K562 (cell line): ENCODE data around the gene PRR7. TPM values are rescaled to one million over a fixed set of nuclear protein-coding genes. Genes with fewer than 3 reads are reported as not detected.

Experiments used
- ARNT ChIP-seq, 2 experiments: fragments of 450-650 bp; IDR thresholded peaks; 2 replicates each; pipeline ENCODE4 v1.6.1; 2016; ENCODE audit warnings: mild to moderate bottlenecking in 1 of 2
- CHD1 ChIP-seq: fragments of 200-600 bp; sonication (generic); IDR thresholded peaks from one replicate; pipeline ENCODE4 v1.6.1; 2012; ENCODE audit warnings: mild to moderate bottlenecking, moderate library complexity, low read length, inconsistent platforms
- DDX20 ChIP-seq: fragments of 450-650 bp; IDR thresholded peaks from 2 replicates; pipeline ENCODE4 v1.6.1; 2016; ENCODE audit warnings: missing genetic modification characterization, low read depth, mild to moderate bottlenecking, missing compliant biosample characterization, moderate library complexity
- ID3 ChIP-seq, 2 experiments: fragments of 250-450 bp in 1 of 2; fragments of 450-650 bp in 1 of 2; sonication (Bioruptor Pico) in 1 of 2; IDR thresholded peaks; 2 replicates each; pipeline versions ENCODE4 v1.6.1 to v1.8.0; 2016 to 2021; ENCODE audit warnings: mild to moderate bottlenecking in 2 of 2, moderate library complexity in 2 of 2, missing compliant biosample characterization in 1 of 2, missing genetic modification characterization in 1 of 2
- IFI16 ChIP-seq: fragments of 250-450 bp; sonication (Bioruptor Pico); IDR thresholded peaks from 2 replicates; pipeline ENCODE4 v2.1.2; 2022; ENCODE audit warnings: mild to moderate bottlenecking, inconsistent platforms
- KLF1 ChIP-seq: fragments of 450-650 bp; IDR thresholded peaks from 2 replicates; pipeline ENCODE4 v1.6.1; 2016; ENCODE audit warnings: missing genetic modification characterization, missing compliant biosample characterization
- PKNOX1 ChIP-seq: fragments of 450-650 bp; IDR thresholded peaks from 2 replicates; pipeline ENCODE4 v1.6.1; 2016
- SMARCC2 ChIP-seq: fragments of 450-650 bp; IDR thresholded peaks from 2 replicates; pipeline ENCODE4 v1.6.1; 2017; ENCODE audit warnings: antibody characterized with exemption, moderate library complexity, mild to moderate bottlenecking, low read depth
- TAL1 ChIP-seq: fragments of 450-650 bp; IDR thresholded peaks from 2 replicates; pipeline ENCODE4 v1.6.1; 2016; ENCODE audit warnings: mild to moderate bottlenecking
- TRIM28 ChIP-seq: fragments of 450-650 bp; IDR thresholded peaks from 2 replicates; pipeline ENCODE4 v1.6.1; 2017
- XRCC4 ChIP-seq: IDR thresholded peaks from one replicate; pipeline ENCODE4 v1.6.1; 2011; ENCODE audit not compliant: insufficient read depth, insufficient read length; ENCODE audit errors: extremely low read depth
- ZKSCAN8 ChIP-seq: fragments of 200-800 bp; sonication (Bioruptor generic); IDR thresholded peaks from 2 replicates; pipeline ENCODE4 v1.6.1; 2016; ENCODE audit warnings: missing genetic modification characterization, missing compliant biosample characterization
- ZNF583 ChIP-seq: fragments of 250-450 bp; sonication (Bioruptor Pico); IDR thresholded peaks from 2 replicates; pipeline ENCODE4 v1.4.0; 2020
- polyA plus RNA-seq, 8 experiments: library from polyadenylated mRNA; depleted of rRNA in 4 of 8; stranded (reverse) in 5 of 8; unstranded in 3 of 8; fragments of >200 nt; fragmentation: Nextera tagmentation in 2 of 8; fragmentation: Illumina TruSeq in 1 of 8; extraction: Ambion mirVana in 2 of 8; extraction: Trizol in 1 of 8; gene quantifications; 2 replicates each; pipeline versions ENCODE4 v1.2.1 to v1.2.3, GENCODE V29; 2011 to 2014; ENCODE audit warnings: inconsistent platforms in 1 of 8, missing spikeins in 1 of 8
- total RNA-seq, 7 experiments: library from RNA; depleted of rRNA in 6 of 7; stranded (reverse); fragments of >200 nt in 6 of 7; fragmentation: Illumina TruSeq in 2 of 7; extraction: Trizol in 2 of 7; gene quantifications; 2 replicates each; pipeline versions ENCODE4 v1.2.1 to v1.2.3, GENCODE V29; 2011 to 2021; ENCODE audit warnings: low replicate concordance in 1 of 7
- TF ChIP-seq, protein P1 (sequence below): fragments of 200-600 bp; sonication (generic); IDR thresholded peaks from one replicate; pipeline ENCODE4 v1.6.1; 2012; ENCODE audit warnings: mild to moderate bottlenecking, low read depth, low read length, inconsistent platforms
- TF ChIP-seq, protein P2 (sequence below): fragments of 250-450 bp; sonication (Bioruptor Pico); IDR thresholded peaks from 2 replicates; pipeline ENCODE4 v1.8.0; 2021; ENCODE audit warnings: moderate library complexity, mild to moderate bottlenecking, inconsistent platforms

Gene PRR7
- total and polyA plus RNA-seq, 9 of the 15 experiments (the other 6 are each of a cell fraction or from before 2014, with no cell fraction given): 0.80 to 11.3 (median 10.4) TPM; not detected in 4

- TF ChIP-seq, protein P1, sequence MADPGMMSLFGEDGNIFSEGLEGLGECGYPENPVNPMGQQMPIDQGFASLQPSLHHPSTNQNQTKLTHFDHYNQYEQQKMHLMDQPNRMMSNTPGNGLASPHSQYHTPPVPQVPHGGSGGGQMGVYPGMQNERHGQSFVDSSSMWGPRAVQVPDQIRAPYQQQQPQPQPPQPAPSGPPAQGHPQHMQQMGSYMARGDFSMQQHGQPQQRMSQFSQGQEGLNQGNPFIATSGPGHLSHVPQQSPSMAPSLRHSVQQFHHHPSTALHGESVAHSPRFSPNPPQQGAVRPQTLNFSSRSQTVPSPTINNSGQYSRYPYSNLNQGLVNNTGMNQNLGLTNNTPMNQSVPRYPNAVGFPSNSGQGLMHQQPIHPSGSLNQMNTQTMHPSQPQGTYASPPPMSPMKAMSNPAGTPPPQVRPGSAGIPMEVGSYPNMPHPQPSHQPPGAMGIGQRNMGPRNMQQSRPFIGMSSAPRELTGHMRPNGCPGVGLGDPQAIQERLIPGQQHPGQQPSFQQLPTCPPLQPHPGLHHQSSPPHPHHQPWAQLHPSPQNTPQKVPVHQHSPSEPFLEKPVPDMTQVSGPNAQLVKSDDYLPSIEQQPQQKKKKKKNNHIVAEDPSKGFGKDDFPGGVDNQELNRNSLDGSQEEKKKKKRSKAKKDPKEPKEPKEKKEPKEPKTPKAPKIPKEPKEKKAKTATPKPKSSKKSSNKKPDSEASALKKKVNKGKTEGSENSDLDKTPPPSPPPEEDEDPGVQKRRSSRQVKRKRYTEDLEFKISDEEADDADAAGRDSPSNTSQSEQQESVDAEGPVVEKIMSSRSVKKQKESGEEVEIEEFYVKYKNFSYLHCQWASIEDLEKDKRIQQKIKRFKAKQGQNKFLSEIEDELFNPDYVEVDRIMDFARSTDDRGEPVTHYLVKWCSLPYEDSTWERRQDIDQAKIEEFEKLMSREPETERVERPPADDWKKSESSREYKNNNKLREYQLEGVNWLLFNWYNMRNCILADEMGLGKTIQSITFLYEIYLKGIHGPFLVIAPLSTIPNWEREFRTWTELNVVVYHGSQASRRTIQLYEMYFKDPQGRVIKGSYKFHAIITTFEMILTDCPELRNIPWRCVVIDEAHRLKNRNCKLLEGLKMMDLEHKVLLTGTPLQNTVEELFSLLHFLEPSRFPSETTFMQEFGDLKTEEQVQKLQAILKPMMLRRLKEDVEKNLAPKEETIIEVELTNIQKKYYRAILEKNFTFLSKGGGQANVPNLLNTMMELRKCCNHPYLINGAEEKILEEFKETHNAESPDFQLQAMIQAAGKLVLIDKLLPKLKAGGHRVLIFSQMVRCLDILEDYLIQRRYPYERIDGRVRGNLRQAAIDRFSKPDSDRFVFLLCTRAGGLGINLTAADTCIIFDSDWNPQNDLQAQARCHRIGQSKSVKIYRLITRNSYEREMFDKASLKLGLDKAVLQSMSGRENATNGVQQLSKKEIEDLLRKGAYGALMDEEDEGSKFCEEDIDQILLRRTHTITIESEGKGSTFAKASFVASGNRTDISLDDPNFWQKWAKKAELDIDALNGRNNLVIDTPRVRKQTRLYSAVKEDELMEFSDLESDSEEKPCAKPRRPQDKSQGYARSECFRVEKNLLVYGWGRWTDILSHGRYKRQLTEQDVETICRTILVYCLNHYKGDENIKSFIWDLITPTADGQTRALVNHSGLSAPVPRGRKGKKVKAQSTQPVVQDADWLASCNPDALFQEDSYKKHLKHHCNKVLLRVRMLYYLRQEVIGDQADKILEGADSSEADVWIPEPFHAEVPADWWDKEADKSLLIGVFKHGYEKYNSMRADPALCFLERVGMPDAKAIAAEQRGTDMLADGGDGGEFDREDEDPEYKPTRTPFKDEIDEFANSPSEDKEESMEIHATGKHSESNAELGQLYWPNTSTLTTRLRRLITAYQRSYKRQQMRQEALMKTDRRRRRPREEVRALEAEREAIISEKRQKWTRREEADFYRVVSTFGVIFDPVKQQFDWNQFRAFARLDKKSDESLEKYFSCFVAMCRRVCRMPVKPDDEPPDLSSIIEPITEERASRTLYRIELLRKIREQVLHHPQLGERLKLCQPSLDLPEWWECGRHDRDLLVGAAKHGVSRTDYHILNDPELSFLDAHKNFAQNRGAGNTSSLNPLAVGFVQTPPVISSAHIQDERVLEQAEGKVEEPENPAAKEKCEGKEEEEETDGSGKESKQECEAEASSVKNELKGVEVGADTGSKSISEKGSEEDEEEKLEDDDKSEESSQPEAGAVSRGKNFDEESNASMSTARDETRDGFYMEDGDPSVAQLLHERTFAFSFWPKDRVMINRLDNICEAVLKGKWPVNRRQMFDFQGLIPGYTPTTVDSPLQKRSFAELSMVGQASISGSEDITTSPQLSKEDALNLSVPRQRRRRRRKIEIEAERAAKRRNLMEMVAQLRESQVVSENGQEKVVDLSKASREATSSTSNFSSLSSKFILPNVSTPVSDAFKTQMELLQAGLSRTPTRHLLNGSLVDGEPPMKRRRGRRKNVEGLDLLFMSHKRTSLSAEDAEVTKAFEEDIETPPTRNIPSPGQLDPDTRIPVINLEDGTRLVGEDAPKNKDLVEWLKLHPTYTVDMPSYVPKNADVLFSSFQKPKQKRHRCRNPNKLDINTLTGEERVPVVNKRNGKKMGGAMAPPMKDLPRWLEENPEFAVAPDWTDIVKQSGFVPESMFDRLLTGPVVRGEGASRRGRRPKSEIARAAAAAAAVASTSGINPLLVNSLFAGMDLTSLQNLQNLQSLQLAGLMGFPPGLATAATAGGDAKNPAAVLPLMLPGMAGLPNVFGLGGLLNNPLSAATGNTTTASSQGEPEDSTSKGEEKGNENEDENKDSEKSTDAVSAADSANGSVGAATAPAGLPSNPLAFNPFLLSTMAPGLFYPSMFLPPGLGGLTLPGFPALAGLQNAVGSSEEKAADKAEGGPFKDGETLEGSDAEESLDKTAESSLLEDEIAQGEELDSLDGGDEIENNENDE: no peak
- TF ChIP-seq CHD1 (no peak), DDX20 (tag) (no peak), ZKSCAN8 (CRISPR knock-in tag) (no peak), SMARCC2 (no peak), TAL1 (no peak), TRIM28 (no peak), ARNT (IDR thresholded peaks at IDR 0.05) (no peak), XRCC4 (no peak), KLF1 (tag) (no peak), ZNF583 (no peak), PKNOX1 (0 out of 2 replicates have a peak, but pooled peaks have one; percentile 14), ID3 (CRISPR knock-in tag; IDR thresholded peaks at IDR 0.05) (no peak), ID3 (tag; IDR thresholded peaks at IDR 0.05) (no peak), IFI16 (CRISPR knock-in tag) (no peak)
- TF ChIP-seq, protein P2, sequence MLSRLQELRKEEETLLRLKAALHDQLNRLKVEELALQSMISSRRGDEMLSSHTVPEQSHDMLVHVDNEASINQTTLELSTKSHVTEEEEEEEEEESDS: no peak
Measured at GRCh38 chr5:177494346-177495195, 48.0 kb downstream of the PRR7 start (continued).
